ENCODE measurements around the gene KCNQ1. TPM values are rescaled to one million over a fixed set of nuclear protein-coding genes. Genes with fewer than 3 reads are reported as not detected.
"Not testable (repeated sequence)": the region's sequence is repeated elsewhere in the genome, so short reads cannot be mapped to it uniquely, and the experiment has no call there.

The KCNQ1 gene
- total and polyA plus RNA-seq, 8 donors, result 14.0 to 61.1 (median 46.7) TPM

DNA sequence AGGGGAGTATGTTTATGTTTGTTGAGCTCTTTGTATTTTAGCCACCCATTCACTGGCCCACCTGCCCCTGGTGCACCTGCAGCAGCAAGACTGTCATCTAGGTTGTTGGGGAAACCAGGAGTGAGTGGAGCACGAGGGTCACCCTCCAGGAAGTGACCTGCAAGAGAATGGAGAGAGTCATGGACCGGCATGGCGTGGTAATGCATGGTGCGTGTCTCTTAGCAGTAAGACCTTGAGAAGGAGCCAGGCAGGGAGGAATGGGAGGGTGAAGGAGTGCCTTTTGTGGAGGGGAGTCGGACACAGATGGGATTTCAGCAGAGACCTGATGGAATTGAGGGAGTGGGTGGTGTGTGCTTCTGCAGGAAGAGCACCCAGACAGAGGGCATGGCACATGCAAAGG lies 37.9 kb downstream of the KCNQ1 start:
- H3K9me3 ChIP-seq, result no peaks in the 10 kb centered on the region
- 50 to 56% methylated on average over 5 of the region's 5 CpGs for WGBS, 2 donors
- peaks cover 11 to 14% (median 13%) of the 10 kb centered on the region in 3 donors for H3K4me1 ChIP-seq
- H3K27ac ChIP-seq, result peak overlapping the region in 2 of 4 donors; percentile 47 to 56
- no peaks in the 10 kb centered on the region for H3K27me3 ChIP-seq
- TF ChIP-seq, protein P1, sequence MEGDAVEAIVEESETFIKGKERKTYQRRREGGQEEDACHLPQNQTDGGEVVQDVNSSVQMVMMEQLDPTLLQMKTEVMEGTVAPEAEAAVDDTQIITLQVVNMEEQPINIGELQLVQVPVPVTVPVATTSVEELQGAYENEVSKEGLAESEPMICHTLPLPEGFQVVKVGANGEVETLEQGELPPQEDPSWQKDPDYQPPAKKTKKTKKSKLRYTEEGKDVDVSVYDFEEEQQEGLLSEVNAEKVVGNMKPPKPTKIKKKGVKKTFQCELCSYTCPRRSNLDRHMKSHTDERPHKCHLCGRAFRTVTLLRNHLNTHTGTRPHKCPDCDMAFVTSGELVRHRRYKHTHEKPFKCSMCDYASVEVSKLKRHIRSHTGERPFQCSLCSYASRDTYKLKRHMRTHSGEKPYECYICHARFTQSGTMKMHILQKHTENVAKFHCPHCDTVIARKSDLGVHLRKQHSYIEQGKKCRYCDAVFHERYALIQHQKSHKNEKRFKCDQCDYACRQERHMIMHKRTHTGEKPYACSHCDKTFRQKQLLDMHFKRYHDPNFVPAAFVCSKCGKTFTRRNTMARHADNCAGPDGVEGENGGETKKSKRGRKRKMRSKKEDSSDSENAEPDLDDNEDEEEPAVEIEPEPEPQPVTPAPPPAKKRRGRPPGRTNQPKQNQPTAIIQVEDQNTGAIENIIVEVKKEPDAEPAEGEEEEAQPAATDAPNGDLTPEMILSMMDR (IDR thresholded peaks at IDR 0.05), result no peak
- DNase-seq (no peak), ATAC-seq (peak; percentile 29 to 55 (median 44)), FAIRE-seq (no peak)
- H3K36me3 ChIP-seq, result no peaks in the 10 kb centered on the region
- H3K4me3 ChIP-seq, result no peak overlapping the region
- intact Hi-C loops (cut with DNase I), result no loop called here

DNA sequence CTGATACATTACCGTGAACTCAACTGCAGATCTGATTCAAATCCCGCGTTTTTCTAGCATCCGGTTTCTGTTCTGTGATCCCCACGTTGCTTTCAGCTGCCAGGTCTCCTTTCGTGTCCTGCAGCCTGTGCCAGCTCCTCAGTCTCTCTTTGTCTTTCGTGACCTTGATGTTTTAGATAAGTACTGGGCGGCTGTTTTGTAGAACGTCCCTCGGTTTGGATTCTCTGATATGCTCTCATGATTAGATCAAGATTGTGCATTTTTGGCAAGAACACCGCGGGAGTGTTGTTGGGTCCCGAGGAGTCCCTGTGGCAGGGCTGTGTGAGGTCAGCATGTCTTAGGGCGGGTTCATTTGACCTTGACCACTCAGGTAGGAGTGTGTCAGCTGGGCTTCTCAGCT lies 38.6 kb downstream of the KCNQ1 start:
- TF ChIP-seq, protein P1 (IDR thresholded peaks at IDR 0.05), result no peak
- Histone ChIP-seq H3K4me3 (no peak overlapping the region), H3K36me3 (no peaks in the 10 kb centered on the region), H3K27me3 (no peaks in the 10 kb centered on the region), H3K27ac (peak overlapping the region in 3 of 4 donors; percentile 46 to 56 (median 47)), H3K9me3 (no peaks in the 10 kb centered on the region), H3K4me1 (peaks cover 11 to 14% (median 13%) of the 10 kb centered on the region in 3 donors)
- ATAC-seq (peak; percentile 63 to 83 (median 76)), FAIRE-seq (no peak), DNase-seq (peak in 2 of 6 donors; percentile 45 to 48)
- intact Hi-C loops (cut with DNase I), result no loop called here
- WGBS, 2 donors, result 8 to 9% methylated on average over 14 of the region's 14 CpGs

DNA sequence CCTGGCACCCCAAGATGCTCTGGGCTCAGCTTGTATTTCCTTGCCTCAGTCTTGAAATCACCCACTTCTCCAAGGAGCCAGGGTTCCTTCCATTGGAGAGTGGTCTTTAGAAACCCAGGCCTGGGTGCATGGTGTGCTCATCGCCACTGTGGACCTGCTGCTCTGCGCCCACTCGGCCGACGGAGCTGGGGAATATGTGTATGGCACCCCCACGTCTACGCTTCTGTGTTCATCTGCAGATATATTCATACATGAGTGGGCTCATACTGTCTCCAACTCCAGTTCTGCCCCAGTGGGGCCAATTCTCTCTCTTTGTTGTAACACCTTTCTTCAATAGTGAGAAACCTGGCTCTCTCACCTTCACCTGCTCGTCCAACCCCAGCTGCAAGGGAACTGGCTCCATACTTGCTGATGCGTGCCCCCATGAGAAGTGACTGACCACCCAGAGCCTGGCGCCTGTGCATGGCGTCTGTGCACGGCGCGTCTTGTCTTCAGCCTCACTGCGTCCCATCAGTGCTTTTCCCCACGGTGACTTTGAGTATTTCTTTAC lies 39.8 kb downstream of the KCNQ1 start:
- intact Hi-C loops (cut with DNase I), result no loop called here
- ATAC-seq (no peak), DNase-seq (no peak), FAIRE-seq (no peak)
- 96 to 98% methylated on average over 16 of the region's 16 CpGs for WGBS, 2 donors
- peaks cover 11 to 14% (median 13%) of the 10 kb centered on the region in 3 donors for H3K4me1 ChIP-seq
- no peaks in the 10 kb centered on the region for H3K36me3 ChIP-seq
- H3K9me3 ChIP-seq, result no peaks in the 10 kb centered on the region
- no peak overlapping the region for H3K27ac ChIP-seq
- no peaks in the 10 kb centered on the region for H3K27me3 ChIP-seq
- no peak overlapping the region for H3K4me3 ChIP-seq
- TF ChIP-seq, protein P1 (IDR thresholded peaks at IDR 0.05), result no peak

GRCh38 chr11:2488004-2488403 lies 43.2 kb downstream of the KCNQ1 start:
- intact Hi-C loops (cut with DNase I), result no loop called here
- no peaks in the 10 kb centered on the region for H3K27me3 ChIP-seq
- FAIRE-seq (no peak), ATAC-seq (no peak), DNase-seq (no peak)
- peaks cover 10 to 14% (median 11%) of the 10 kb centered on the region in 3 donors for H3K4me1 ChIP-seq
- no peak overlapping the region for H3K4me3 ChIP-seq
- no peaks in the 10 kb centered on the region for H3K9me3 ChIP-seq
- H3K27ac ChIP-seq, result no peak overlapping the region
- H3K36me3 ChIP-seq, result no peaks in the 10 kb centered on the region
- TF ChIP-seq, protein P1 (IDR thresholded peaks at IDR 0.05), result no peak

- H3K4me3 ChIP-seq, result no peak overlapping the region
These were observed 44.3 kb downstream of the KCNQ1 start for GRCh38 chr11:2489083-2489482.

GRCh38 chr11:2497951-2498350 lies 53.1 kb downstream of the KCNQ1 start:
- H3K4me1 ChIP-seq; H3K9me3 ChIP-seq; FAIRE-seq; H3K27me3 ChIP-seq; H3K4me3 ChIP-seq; ATAC-seq; H3K36me3 ChIP-seq; H3K27ac ChIP-seq; intact Hi-C loops (cut with DNase I): not testable (repeated sequence)
- 86 to 92% methylated on average over 1 of the region's 1 CpG for WGBS, 2 donors
- peak in 1 of 6 donors; percentile 16 for DNase-seq

More at GRCh38 chr11:2489083-2489482, 44.3 kb downstream of the KCNQ1 start:
- no peak for ATAC-seq
- no peak for DNase-seq
- Histone ChIP-seq H3K9me3 (no peaks in the 10 kb centered on the region), H3K27ac (no peak overlapping the region), H3K27me3 (no peaks in the 10 kb centered on the region), H3K36me3 (no peaks in the 10 kb centered on the region), H3K4me1 (peaks cover 1 to 3% (median 3%) of the 10 kb centered on the region in 3 donors)
- no peak for FAIRE-seq
- WGBS, 2 donors, result 59 to 66% methylated on average over 2 of the region's 2 CpGs
- intact Hi-C loops (cut with DNase I), result no loop called here
- TF ChIP-seq, protein P1 (IDR thresholded peaks at IDR 0.05), result no peak
